Activated gamma-delta T cell (primary cell): ENCODE data around the gene TNFRSF19.
"Not testable (repeated sequence)": the region's sequence is repeated elsewhere in the genome, so short reads cannot be mapped to it uniquely, and the experiment has no call there.

Experiments
- DNase-seq: peaks from one replicate; lab custom pipeline; 2025; lab: John Stamatoyannopoulos, UW

TNFRSF19 gene

DNA sequence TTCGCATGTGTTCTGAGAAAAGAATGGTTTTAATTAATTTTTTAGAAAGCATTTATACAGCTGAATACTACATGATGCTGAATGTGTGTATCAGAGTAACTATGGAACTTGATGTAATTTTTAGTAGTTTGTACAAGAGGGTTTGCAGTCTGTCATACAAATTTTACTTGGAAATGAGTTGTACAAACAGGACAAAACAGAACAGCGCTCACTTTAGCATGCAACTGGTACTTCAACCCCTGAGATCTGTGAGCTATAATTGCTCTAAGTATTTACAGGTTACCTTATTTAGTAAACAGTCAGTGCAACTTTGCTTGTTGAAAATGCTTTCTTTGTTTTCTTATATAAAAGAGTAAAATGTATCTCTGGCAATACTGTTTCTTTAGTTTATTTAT, 706 bp downstream of the TNFRSF19 start:
- no peak for DNase-seq

DNA sequence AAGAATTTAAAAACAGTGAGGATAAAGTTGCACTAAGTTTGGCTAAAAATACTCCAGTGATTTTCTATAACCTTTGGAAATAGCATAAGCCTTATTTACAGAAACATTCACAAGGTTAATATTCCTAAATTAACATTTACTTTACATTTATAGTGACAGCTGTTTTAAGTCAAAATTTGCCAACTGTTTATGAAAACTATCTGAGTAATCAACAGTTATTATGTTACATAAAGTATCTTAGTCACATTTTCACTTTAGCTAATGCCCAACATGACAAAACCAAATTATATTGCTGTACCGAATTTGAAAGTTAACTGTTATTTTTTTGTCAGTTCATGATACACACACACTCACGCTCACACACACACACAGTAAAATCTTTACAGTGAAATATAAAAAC, 1.2 kb downstream of the TNFRSF19 start:
- DNase-seq, result no peak

GRCh38 chr13:23572836-23573235, 2.6 kb downstream of the TNFRSF19 start:
- DNase-seq, result no peak

GRCh38 chr13:23574421-23575145, 4.4 kb downstream of the TNFRSF19 start:
- DNase-seq, result no peak

DNA sequence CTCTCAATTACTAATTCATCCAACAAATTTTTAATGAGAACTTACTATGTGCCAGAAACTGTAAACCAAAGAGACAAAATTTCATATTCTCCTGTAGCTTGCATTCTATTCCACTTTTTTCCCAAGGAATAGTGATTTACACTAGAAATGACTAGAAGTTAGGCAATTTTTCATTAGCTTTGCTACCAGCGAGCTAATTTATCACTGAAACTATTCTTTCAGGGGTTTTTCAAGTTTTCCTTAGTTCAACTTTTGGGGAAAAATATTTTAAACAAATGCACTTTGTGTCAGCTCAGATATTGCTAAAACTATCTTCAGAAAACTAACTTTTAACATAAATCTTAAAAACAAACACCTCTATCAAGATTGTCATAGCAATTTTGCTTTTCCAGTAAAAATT, 5.4 kb downstream of the TNFRSF19 start:
- DNase-seq, result no peak

DNA sequence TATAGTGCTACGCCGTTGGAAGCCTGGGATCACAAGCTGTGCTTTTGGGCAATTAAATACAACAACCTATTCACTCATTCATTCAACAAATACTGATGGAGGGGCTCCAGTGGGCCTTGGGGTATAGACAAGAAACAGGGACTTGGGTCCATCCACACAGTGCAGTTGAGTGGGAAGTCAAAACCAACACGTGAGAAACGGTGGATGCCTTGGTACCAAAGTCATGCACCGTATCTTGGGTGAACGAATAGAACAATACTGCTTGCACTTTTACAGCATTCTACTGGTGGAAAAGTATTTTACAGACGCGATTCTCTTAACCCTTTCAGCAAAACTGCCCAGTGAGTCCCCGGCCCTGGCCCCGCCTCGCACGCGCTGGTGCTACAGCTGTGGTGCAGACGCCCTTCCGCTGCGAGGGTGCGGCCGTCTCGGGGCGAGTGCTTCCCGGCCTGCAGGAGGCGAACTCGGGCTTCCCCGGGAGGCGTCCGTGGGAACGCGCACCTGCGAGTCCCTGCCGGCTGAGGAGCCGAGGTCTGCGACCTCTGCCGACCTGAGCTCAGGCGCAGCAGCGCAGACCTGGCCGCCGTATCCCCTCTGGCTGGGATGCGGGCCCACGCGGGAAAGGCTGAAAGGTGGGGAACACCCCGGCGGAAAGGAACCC, 8.3 kb downstream of the TNFRSF19 start:
- DNase-seq, result peak; percentile 19

DNA sequence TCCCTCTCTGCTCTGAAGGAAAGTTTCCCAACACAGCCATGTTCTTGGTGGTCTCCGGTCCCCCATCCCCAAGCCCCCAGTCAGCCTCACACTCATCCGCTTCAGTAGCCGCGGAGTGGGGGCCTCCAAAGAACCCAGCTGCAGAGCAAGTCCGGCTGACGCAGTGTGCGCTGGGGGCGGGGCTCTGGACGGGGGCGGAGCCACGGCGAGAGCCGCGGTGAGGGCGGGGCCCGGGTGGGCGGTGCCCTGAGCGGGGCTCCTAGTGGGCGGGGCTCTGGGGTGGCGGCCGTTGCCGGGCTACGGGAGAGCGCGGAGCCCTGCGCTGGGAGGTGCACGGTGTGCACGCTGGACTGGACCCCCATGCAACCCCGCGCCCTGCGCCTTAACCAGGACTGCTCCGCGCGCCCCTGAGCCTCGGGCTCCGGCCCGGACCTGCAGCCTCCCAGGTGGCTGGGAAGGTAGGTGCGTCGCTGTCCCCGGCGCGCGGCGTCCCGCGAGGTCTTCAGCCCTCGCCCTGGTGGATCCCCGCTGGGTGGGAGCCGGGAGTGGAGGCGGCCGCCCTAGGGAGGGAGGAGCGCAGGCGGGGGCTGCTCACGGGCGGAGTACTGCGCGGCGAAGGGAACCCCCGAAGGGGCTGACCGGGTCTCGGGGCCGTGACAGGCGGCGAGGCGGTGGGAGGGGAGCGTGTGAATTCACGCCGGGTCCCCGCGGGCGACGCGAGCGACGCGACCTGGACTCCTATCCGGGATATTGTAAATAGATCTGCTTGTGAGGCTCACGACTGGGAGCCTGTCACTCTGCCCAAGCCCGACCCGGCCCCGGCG, 9.1 kb downstream of the TNFRSF19 start:
- DNase-seq, result peak; percentile 73

DNA sequence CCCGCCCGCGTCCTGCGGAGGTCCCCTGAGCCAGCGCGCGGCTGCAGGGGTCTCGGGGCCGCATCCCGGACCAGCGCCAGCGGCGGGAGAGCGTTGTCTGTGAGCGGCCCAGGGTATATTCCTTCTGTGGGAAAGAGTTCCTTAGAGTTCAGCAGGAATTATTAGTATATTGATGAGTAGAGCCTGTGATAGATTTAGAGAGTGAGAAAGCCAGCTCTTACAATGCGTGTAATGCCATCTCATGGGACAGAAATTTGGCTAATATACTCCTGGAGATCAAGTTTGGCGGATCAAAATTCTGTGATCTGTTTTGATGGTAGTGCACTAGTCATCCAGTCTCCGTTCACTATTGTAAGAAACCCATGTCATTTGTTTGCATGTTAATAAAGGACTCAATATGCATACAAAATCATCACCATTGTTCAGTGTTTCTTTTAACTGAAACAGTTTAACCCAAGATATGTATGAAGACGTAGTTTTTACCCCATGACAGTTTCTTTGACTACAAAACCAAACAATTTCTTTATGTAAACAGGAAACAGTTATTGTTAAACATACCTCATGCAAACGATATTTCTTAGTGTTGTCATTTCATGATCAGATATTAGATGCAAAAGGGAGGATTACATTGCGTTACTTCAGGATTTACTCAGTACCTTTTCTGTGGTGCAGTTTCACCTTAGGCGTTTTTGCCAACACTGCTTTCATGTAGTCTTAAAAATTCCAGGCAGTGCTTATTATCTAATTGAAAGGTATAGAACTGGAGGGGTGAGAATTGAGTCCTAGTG, 9.9 kb downstream of the TNFRSF19 start:
- DNase-seq, result no peak

- DNase-seq, result no peak
Observed at GRCh38 chr13:23580684-23581060, 10.5 kb downstream of the TNFRSF19 start.

DNA sequence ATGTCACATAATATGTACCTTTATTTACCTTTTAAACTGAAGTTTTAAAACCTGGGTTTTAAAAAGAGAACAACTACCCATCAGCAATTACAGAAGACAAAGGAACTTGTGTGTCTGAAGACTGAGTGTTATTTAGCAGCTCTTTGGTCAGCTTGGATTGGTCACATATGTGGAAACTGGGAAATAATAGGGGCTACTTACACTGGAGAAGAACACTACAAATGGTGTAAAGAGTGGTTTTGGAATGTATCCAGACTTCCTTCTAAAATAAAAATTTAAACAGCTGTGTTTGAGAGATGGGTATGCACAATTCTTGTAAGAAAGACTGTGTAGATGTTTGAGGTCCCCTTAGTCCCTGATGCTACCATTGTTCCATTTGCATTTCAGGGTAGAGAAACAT, 13.3 kb downstream of the TNFRSF19 start:
- DNase-seq, result no peak

DNA sequence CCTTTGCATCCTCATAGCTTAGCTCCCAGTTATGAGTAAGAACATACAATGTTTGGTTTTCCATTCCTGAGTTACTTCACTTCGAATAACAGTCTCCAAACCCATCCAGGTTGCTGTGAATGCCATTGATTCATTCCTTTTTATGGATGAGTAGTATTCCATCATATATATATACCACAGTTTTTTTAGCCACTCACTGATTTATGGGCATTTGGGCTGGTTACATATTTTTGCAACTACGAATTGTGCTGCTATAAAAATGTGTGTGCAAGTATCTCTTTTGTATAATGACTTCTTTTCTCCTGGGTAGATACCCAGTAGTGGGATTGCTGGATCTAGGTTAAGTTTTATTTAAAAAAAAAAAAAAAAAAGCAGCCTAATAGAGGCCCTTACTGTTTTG, 14.1 kb downstream of the TNFRSF19 start:
- no peak for DNase-seq

DNA sequence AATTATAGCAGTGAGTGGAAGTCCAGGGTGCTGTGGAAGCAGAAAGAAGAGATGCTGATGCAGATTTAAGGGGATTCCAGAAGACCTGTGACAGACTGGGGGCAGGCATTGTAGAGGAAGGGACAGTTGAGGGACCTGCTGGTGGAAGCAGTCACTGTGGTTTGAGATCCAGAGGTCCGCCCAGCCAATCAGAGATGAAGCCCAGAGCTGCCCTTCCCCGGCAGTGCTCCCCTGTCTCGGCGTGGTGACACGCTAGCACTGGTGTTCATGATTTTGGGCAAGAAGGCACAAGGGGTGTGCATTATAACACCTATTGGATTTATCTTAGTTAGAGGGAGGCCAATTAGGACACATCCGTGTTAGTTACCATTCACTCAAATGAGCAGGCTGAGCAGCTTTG, 16.1 kb downstream of the TNFRSF19 start:
- no peak for DNase-seq

- DNase-seq, result no peak
Observed at GRCh38 chr13:23588666-23589065, 18.5 kb downstream of the TNFRSF19 start.

- DNase-seq, result no peak
Observed at GRCh38 chr13:23592596-23592995, 22.4 kb downstream of the TNFRSF19 start.

- DNase-seq, result no peak
Observed at GRCh38 chr13:23593148-23593547, 22.9 kb downstream of the TNFRSF19 start.

GRCh38 chr13:23594290-23594689, 24.1 kb downstream of the TNFRSF19 start:
- not testable (repeated sequence) for DNase-seq

DNA sequence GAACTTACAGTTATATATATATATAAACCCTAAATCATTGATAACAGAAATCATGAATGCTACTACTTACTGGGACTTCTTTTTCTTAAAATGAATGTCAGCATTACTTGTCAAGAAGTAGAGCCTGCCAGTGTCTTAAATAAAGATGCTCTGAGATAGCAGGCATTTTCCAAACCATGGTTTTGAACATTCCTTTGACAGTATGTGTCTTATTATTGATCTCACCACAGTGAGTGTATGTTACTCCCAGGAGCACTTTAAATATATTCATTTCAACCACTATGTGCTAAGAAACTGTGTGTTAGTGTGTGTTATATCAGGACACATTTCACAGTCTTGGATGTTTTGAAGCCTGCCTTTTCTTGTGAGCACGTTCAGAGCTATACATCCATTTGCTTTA, 28.2 kb downstream of the TNFRSF19 start:
- no peak for DNase-seq

GRCh38 chr13:23599083-23599925, 29.1 kb downstream of the TNFRSF19 start:
- DNase-seq, result no peak

DNA sequence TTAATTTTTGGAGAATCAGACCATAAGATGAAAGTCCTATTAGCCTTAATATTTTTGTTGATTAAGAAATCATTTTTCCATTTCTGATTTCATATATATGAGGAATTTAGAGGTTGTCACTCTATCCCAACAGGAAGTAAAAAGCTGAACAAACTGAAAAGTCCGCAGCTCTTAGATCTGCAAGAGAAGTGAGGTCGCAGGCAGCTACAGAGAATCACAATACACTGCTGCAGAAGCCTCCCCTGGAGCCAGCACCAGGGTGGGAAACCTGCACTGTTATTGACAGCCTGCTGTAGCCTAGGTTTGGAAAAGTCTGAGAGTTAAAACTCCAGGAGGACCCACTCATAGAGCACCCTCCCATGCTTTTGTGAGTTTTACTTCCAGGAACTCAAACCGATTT, 29.9 kb downstream of the TNFRSF19 start:
- no peak for DNase-seq

DNA sequence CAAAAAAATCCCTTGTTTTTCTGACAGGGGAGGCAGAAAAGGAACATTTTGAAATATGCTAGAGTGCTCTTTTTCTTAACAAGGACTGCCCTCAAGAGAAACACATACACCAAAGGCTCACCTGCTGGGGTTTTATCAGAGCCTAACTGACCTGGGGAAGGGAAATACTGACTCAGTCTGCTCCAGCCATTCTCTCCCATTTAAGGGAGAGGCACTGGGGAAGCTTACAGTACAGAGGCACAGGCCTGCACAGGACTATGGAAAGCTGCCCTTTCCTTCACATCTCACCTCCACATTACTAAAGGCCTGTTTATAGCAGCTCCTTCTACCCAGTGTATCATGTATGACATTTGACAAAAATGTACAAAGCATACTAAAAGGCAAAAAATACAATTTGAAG, 30.3 kb downstream of the TNFRSF19 start:
- no peak for DNase-seq

- no peak for DNase-seq
Observed at GRCh38 chr13:23605831-23606230, 35.6 kb downstream of the TNFRSF19 start.
